ENCODE measurements around the gene ABHD2. TPM values are rescaled to one million over a fixed set of nuclear protein-coding genes. Genes with fewer than 3 reads are reported as not detected.

Gene ABHD2
- total RNA-seq, 4 donors from 2014 or later: 50.0 to 79.9 (median 65.2) TPM

DNA sequence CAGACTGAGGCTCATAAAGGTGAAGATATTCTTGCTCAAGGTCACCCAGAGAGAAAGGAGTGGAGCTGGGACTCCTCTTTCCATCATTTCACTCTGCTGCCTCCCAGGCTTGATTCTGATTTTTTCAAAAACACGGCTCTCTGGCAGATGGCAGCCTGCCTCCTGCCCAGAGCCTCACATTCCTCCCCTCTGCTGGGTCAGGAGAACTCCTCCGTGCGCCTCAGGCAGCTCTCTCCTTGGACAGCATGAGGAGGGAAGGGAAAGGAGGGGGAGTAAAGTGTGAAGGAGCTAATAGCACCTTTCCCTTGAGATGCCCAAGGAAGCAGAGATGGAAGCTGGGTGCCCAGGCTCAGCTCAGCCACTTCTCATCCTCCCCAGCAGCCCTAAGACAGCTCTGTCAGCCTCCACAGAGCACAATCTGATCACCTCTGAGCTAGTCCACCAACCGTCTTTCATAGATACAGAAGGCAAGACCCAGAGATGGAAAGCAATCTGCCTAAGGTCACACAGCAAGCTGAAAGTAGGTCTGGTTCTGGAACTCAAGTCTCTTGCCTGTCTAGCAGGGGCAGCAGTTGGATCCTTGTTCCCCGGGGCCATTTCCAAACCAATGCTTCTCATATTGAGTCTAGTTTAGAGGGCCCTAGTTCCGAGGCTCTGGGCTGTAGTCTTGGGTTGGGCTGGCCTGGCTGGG is 129.6 kb downstream of the ABHD2 start:
- TF ChIP-seq, protein P1, sequence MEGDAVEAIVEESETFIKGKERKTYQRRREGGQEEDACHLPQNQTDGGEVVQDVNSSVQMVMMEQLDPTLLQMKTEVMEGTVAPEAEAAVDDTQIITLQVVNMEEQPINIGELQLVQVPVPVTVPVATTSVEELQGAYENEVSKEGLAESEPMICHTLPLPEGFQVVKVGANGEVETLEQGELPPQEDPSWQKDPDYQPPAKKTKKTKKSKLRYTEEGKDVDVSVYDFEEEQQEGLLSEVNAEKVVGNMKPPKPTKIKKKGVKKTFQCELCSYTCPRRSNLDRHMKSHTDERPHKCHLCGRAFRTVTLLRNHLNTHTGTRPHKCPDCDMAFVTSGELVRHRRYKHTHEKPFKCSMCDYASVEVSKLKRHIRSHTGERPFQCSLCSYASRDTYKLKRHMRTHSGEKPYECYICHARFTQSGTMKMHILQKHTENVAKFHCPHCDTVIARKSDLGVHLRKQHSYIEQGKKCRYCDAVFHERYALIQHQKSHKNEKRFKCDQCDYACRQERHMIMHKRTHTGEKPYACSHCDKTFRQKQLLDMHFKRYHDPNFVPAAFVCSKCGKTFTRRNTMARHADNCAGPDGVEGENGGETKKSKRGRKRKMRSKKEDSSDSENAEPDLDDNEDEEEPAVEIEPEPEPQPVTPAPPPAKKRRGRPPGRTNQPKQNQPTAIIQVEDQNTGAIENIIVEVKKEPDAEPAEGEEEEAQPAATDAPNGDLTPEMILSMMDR (IDR thresholded peaks at IDR 0.05; ENCODE audit: low read depth): no peak

DNA sequence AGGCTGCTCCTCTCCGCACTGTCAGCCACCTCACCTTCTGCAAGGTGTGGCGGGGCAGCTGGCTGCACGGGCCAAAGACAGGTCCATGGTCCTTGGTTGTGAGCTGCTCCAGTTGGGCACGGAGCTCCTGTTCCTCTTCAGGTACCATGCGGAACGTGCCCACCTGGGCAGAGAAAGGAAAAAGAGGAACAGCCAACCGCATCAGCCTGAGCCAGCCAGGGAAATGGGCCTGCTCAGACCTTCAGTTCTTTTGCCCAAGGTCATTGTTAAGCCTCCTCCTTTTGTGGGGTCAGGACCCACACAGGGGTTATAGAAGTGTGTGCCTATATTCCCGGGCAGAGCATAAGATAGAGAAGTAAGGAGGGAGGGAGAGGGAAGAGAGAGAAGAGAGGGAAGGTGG is 130.3 kb downstream of the ABHD2 start:
- TF ChIP-seq, protein P1 (IDR thresholded peaks at IDR 0.05; ENCODE audit: low read depth): no peak

DNA sequence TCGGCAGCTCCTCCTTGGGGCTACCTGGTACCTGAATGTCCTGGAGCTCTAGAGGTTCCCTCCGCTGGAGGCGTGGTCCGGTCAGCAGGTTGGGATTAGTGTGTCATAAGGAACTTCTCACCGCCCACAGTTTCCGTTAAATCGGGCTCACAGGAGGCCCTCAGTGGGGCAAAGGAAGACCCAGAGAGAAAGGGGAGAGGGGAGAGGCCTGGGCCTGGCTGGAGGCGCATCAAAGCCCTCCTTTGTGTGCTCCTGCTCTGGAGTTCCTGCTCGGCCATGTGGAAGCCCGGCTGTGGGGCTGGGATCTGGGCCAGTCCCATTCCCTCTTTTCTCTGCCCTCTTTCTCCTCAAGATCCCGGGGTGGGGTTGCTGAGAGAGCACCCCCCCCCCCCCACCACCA is 133.3 kb downstream of the ABHD2 start, which contains the start of gene RLBP1:
RLBP1 (minus strand) TSS at position 37 of the 400 bp plus-strand sequence. CDS start 2,604 bp downstream, outside the sequence.
- TF ChIP-seq, protein P1 (IDR thresholded peaks at IDR 0.05; ENCODE audit: low read depth): no peak

DNA sequence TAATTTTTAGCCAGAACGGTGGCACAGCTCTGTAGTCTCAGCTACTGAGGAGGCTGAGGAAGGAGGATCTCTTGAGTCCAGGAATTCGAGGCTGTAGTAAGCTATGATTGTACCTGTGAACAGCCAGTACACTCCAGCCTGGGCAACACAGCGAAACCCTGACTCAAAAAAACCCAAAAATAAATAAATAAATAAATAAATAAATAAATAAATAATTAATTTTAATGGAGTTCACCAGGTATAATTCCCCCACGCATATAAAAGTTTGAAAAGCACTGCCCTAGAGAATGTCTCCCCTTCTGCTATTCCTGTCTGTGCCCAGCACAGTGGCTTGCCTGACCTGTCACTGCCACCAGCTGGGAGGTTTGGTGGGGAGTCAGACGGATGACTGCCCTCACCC is 137.3 kb downstream of the ABHD2 start:
- TF ChIP-seq, protein P1 (IDR thresholded peaks at IDR 0.05; ENCODE audit: low read depth): no peak

DNA sequence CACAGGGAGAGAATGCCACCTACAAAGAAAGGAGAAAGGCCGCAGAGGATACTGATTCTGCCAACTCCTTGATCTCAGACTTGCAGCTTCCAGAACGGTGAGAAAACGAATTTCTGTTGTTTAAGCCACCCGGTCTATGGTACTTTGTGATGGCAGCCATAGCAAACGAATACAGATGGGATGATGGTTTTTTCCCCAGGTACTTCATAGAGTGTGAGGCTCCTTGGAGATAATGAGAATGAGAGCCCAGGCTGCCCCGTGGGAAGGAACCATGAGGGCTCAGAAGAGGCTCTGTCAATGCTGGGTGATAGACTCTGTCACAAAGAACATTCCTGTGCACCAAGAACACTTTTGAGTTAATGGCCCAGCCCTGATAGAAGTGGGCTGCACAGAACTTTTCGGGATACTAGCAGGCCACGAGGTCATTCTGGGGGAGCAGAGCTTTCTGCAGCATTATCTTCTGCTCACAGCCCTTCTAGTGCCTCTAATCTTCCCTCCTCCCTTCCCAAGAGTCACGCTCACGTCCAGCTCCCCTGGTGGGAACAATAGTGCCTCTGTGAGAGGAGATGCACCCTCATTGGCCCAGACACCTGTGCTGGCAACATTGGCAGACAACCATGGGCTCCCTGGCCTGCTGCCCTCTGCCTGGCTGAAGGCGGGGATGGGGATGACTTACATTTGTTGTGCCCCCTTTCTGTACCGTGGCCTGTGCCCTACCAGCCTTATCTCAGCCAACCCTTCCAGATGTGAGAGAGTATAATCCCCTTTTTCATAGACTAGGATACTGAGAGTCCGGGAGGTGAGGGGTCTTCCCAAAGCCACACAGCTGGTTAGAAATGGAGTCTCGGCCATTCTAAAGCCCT is 138.3 kb downstream of the ABHD2 start:
- TF ChIP-seq, protein P1 (IDR thresholded peaks at IDR 0.05; ENCODE audit: low read depth): no peak

DNA sequence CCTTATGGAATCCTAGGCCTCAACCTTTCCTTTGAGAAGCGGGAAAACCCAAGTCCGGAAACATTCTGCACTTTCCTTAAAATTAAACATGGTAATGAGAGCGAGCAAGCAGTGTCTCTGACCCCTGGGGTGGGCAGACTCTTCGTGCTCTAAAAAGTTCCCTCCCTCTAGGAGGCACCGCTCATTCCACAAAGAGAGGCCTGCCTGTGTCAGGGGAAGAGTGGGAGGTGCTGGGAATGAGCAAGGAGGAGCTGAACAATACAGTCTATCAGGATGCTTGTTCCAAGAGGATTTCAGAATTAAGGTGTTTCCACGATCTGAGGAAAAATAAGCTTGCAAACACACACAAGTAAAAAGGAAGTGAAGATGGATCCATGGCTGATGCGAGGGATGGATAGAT is 139.2 kb downstream of the ABHD2 start:
- TF ChIP-seq, protein P1 (IDR thresholded peaks at IDR 0.05; ENCODE audit: low read depth): no peak

DNA sequence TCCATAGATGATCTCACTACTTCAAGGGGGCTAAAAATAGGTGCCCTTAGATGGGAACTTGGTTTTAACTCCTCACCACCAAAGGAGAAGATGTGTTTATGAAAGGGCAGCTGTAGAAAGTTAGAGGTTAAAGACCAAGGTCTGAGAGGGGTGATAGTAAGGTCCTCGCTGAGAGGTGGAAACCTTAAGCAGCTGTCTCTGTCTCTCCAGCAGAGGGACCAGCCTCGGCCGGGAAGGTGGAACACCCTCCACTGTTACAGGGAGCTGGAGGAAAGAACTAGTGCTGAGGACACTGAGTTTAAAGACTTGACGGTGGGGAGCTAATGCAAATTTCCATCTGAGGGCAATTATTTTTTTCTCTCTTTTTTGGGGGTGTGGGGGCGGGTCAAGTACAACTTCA is 142.0 kb downstream of the ABHD2 start:
- TF ChIP-seq, protein P1 (IDR thresholded peaks at IDR 0.05; ENCODE audit: low read depth): no peak
